Fibroblast of mammary gland (primary cell): ENCODE measurements around the gene GADD45B.

Experiments
- DNase-seq: peaks from one replicate; pipeline ENCODE4 v3.0.0-alpha.2; 2010; ENCODE audit warnings: low read depth
- H3K4me3 ChIP-seq: 2 replicates; pipeline ENCODE4 v1.5.1; 2011; ENCODE audit warnings: low read depth, mild to moderate bottlenecking, low read length, moderate library complexity; ENCODE audit not compliant: control insufficient read depth
- CTCF ChIP-seq: conservative IDR thresholded peaks from 2 replicates; pipeline ENCODE4 v1.5.1; 2011; ENCODE audit warnings: low read depth, low read length, inconsistent platforms; ENCODE audit not compliant: control insufficient read depth, insufficient read depth

GADD45B gene

GRCh38 chr19:2429917-2430535 lies 45.9 kb upstream of the GADD45B start:
- DNase-seq, result no peak
- no peak overlapping the region for H3K4me3 ChIP-seq
- no peak for TF ChIP-seq CTCF

DNA sequence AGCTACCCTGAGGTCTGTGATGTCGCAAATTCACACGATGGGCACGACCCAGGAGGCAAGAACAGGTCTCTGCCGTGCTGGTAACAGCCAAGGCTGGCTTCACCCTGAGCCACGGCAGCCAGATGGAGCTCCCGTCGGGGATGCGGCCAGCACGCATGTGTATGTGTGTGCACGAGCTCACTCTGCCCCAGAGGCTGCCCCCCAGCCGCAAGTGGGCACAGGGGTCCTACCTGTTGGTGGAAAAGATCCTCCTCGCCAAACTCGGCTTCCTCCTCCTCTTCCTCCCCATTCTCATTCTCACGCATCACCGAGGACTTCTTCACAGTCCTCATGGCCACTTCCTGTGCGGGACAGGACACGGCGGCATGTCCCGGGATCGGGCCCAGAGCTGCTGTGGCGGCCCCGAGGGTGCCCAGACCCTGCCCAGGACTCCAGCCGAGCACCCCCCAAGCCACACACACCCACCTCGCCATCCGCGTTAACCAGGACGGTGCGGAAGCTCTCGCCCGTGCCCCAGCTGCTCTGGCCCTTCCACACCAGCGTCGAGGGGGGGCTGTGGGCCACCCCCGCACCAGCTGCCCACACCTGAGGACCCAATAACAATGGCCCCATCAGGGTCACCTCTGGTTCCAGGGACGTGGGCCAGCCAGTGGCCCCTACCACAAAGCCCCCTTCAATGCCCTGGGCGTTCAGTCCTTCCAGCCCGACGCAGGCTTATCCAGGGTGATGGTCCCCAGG lies 44.4 kb upstream of the GADD45B start:
- no peak for DNase-seq
- no peak overlapping the region for H3K4me3 ChIP-seq
- no peak for TF ChIP-seq CTCF

DNA sequence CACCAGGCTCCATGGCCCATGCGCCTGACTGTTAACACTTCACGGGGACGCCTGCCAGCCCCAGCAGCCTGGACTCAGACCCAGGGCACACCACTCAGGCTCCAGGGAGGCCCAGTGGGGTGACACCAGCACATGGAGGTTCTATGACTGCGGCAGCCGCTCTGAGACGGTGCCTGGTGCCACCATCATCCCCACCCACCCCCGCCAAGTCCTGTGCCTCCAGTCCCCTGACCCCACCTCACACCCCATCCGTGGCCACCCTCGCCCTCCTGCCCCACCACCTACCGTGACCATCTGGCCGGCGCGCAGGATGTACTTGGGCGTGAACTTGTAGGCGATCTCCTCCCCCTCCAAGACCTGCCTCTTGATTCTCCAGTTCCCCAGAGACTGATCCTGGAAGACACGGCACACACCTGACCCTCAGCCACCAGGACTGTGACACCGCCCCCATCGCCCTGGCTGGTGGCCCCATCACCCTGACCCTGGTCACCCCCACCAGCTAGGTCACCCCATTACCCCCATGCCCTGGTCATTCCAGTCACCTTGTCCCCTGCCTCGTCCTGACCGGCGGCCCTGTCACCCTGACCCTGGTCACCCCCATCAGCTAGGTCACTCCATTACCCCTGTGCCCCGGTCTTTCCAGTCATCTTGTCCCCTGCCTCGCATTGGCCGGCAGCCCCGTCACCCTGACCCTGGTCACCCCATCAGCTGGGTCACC lies 43.6 kb upstream of the GADD45B start:
- TF ChIP-seq CTCF, result no peak
- DNase-seq, result no peak
- no peak overlapping the region for H3K4me3 ChIP-seq

DNA sequence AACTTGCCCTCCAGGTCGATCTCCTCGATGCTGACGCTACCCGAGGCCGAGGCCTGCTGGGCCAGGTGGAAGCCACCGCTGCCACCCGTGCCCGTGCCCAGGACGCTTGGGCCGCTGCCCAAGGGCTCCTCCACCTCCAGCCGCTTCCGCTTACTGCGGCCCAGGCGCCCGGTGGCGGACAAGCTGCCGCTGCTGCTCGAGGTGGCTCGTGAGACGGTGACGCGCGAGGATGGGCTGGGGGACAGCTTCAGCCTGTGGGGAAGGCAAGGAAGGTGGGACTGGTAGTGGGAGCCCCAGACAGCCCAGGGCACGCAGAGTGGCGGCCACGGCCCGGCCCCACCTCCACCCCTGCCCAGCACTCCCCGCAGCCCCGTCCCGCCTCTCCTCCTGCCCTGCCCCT lies 42.1 kb upstream of the GADD45B start:
- no peak for DNase-seq
- no peak for TF ChIP-seq CTCF
- H3K4me3 ChIP-seq, result no peak overlapping the region

DNA sequence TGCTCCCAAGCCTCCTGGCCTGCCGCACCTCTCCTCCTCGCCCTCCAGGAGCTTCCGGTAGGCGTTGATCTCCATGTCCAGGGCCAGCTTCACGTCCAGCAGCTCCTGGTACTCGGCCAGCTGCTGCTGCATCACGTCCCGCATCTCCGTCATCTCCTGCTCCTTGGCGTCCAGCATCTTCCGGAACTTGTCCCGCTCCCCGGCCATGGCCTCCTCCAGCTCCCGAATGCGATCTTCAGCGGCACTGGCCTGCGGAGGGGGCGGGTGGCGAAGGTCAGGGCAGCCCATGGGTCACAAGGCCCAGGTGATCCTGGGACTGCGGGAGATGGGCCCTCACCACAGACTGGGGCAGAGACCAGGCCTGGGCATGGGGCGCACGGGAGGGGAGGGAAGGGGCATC lies 41.7 kb upstream of the GADD45B start:
- no peak for DNase-seq
- no peak for TF ChIP-seq CTCF
- H3K4me3 ChIP-seq, result no peak overlapping the region

DNA sequence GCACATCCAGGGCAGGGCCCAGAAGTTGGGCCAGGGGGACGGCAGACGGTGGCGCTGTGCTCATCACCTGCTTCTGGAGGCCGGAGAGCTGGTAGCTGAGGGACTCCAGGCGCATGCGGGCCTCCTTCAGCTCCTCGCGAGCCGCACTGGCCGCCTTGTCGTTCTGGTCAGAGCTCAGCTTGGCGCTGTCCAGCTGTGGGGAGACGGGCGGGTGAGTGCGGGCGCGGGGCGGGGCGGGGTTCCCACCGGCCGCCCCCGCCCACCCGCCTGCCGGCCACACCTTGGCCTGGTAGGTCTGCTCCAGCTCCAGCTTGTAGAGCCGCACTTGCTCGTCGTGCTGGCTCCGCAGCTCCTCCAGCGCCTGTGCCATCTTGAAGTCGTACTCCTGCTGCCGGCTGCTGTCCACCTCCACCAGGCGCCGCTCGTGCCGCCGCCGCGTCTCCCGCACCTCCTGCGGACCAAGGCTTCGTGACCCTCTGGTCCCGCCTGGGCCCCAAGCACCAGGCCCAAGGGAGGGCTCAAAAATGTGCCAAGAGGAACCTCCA lies 41.1 kb upstream of the GADD45B start:
- H3K4me3 ChIP-seq, result no peak overlapping the region
- TF ChIP-seq CTCF, result no peak
- no peak for DNase-seq
